Right lobe of liver (tissue), 6 donors: ENCODE results near the gene TRAPPC2B. TPM values are rescaled to one million over a fixed set of nuclear protein-coding genes. Genes with fewer than 3 reads are reported as not detected.
A peak's percentile ranks its signal among the peaks of the same experiment; 100 is the strongest.
"Not testable (repeated sequence)": the region's sequence is repeated elsewhere in the genome, so short reads cannot be mapped to it uniquely, and the experiment has no call there.

Experiments used
- ATAC-seq, 4 donors: fragments of 200-7000 bp; cut with Tn5 transposase; one replicate each; pipeline ENCODE4 v1.9.1; 2020; ENCODE audit warnings: mild to moderate bottlenecking in 4 of 4, moderate library complexity in 4 of 4
- DNase-seq, 3 donors: peaks; one replicate each; pipeline ENCODE4 v3.0.0-alpha.2; 2020
- H3K27ac ChIP-seq, 3 donors: fragments of 200-600 bp; one replicate each; pipeline ENCODE4 v1.8.0; 2022
- H3K27me3 ChIP-seq, 2 donors: fragments of 200-600 bp; one replicate each; pipeline ENCODE4 v1.8.0; 2022
- H3K36me3 ChIP-seq, 4 donors: fragments of 200-600 bp; sonication (generic) in 1 of 4; one replicate each; pipeline versions ENCODE4 v1.5.1 to v1.8.0; 2017 to 2022; ENCODE audit warnings: control low read depth in 1 of 4
- H3K4me1 ChIP-seq, 4 donors: fragments of 200-600 bp; sonication (generic) in 1 of 4; one replicate each; pipeline versions ENCODE4 v1.5.1 to v1.8.0; 2017 to 2022; ENCODE audit warnings: control low read depth in 1 of 4
- H3K4me3 ChIP-seq, 3 donors: fragments of 200-600 bp; one replicate each; pipeline ENCODE4 v1.8.0; 2022
- H3K9me3 ChIP-seq, 4 donors: fragments of 200-600 bp; sonication (generic) in 1 of 4; one replicate each; pipeline versions ENCODE4 v1.5.1 to v1.8.0; 2017 to 2022; ENCODE audit warnings: control low read depth in 1 of 4
- CTCF ChIP-seq, 4 donors: fragments of 200-600 bp in 3 of 4; fragments of 450-650 bp in 1 of 4; IDR thresholded peaks; one replicate each; pipeline versions ENCODE4 v1.5.1 to v1.8.0; 2016 to 2022; ENCODE audit warnings: antibody characterized with exemption in 4 of 4, mild to moderate bottlenecking in 2 of 4
- POLR2A ChIP-seq: fragments of 450-650 bp; IDR thresholded peaks from one replicate; pipeline ENCODE4 v1.6.1; 2017; ENCODE audit warnings: antibody characterized with exemption, mild to moderate bottlenecking
- WGBS: methylation state at CpG from one replicate; pipeline ENCODE4 v1.1.6; 2018; ENCODE audit warnings: low coverage, low lambda C conversion rate; ENCODE audit not compliant: insufficient coverage; ENCODE audit errors: missing lambda C conversion rate; 5-methylcytosine and 5-hydroxymethylcytosine counted together
- intact Hi-C, 2 donors: fragments of 100-400 bp; cut with DNase I; formaldehyde crosslinking; loops; one replicate each; pipeline versions ENCODE4 v1.11.2 to v1.14.1; 2022
- total RNA-seq, 6 experiments: library from RNA; depleted of rRNA in 2 of 6; stranded (reverse); fragments of >200 nt in 2 of 6; fragmentation: NEBNext Ultra II Directional in 3 of 6; extraction: Animal tissue kit (Norgen Biotek cat#: 25700) in 3 of 6; gene quantifications; one replicate each; pipeline versions ENCODE4 v1.1.0 to v1.2.4, GENCODE V29; 2016 to 2023
- donor health status: DM: no; HTN: yes; CAD: no.
- donor health status: DM: no; HTN: no; CAD: no.
- donor health status: DM: no; HTN: no; CAD: no.
- donor health status: DM: no; HTN: yes; CAD: no.
- donor health status: DM: no; HTN: yes; CAD: no.

TRAPPC2B gene
- total RNA-seq, 6 experiments from 2014 or later: 1.1 to 10.8 (median 3.1) TPM

- H3K27me3 ChIP-seq: no peaks in the 10 kb centered on the region
- intact Hi-C loops: no loop called here
- no peak overlapping the region for H3K27ac ChIP-seq
- peaks cover 0 to 13% (median 4%) of the 10 kb centered on the region in 4 donors for H3K9me3 ChIP-seq
- no peak for ATAC-seq
- H3K36me3 ChIP-seq: peaks cover 0 to 30% (median 18%) of the 10 kb centered on the region in 4 donors
- TF ChIP-seq CTCF (IDR thresholded peaks at IDR 0.05): no peak
- no peak for TF ChIP-seq POLR2A
- no peak overlapping the region for H3K4me3 ChIP-seq
- DNase-seq: no peak
- peaks cover 0 to 5% (median 2%) of the 10 kb centered on the region in 4 donors for H3K4me1 ChIP-seq
Measured at GRCh38 chr19:57359300-57359699, 4.1 kb upstream of the TRAPPC2B start.

DNA sequence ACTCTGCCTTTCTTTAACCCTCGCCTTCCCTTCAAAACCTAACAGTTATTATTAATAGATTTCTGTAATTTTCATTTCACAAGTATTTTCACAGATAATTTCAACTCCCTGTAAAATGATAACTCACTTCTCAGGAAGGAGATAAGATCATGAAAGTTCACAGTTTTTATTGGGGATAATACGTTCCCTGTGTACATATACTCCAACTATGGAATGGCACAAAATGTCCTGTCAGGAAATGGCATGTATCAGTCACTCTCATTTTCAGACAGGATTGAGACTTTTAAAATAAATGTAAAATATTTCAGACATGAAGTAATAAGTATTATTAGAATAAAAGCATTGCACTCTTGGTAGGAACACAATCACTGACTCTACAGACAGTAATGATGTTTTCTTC, 932 bp upstream of the TRAPPC2B start:
- H3K4me1 ChIP-seq: peaks cover 0 to 5% (median 2%) of the 10 kb centered on the region in 4 donors
- H3K36me3 ChIP-seq: peaks cover 0 to 4% (median 0%) of the 10 kb centered on the region in 4 donors
- H3K27ac ChIP-seq: peak overlapping the region; percentile 69 to 94 (median 91)
- ATAC-seq (no peak), DNase-seq (no peak)
- intact Hi-C loops: no loop called here
- 58% methylated on average over 2 of the region's 2 CpGs for WGBS
- H3K4me3 ChIP-seq: peak overlapping the region in 2 of 3 donors; percentile 78 to 86
- H3K27me3 ChIP-seq: no peaks in the 10 kb centered on the region
- H3K9me3 ChIP-seq: peaks cover 0 to 5% (median 2%) of the 10 kb centered on the region in 4 donors
- TF ChIP-seq CTCF (IDR thresholded peaks at IDR 0.05) (no peak), POLR2A (no peak)

DNA sequence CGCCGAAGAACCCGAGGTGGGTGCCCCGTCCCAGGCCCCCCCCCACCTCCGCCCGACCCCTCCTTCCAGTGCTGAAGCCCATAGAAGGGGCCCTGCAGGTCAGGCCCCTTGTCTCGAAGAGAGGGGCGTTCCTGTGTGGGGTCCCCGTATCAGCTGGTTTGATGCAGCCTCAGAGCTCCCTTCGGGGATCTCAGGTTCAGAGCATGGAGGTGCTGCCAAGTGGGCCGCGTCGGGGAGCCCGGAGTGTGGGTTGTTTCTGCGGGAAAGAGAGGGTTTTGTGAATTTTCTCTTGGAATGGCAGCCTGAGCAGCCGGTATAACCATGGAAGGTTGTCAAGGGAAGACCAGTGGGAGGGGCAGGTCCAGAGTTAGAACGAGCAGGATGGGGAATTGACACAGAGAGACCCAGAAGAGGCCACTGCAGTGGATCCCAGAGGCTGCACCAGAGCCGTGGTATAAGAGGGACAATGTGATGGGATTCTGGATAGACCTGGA, 384 bp downstream of the TRAPPC2B start:
- Histone ChIP-seq H3K4me1 (peaks cover 0 to 5% (median 2%) of the 10 kb centered on the region in 4 donors), H3K9me3 (no peaks in the 10 kb centered on the region), H3K27me3 (no peaks in the 10 kb centered on the region), H3K27ac (peak overlapping the region; percentile 91 to 94 (median 93)), H3K4me3 (peak overlapping the region; percentile 78 to 86 (median 82)), H3K36me3 (no peaks in the 10 kb centered on the region)
- TF ChIP-seq CTCF (IDR thresholded peaks at IDR 0.05) (no peak), POLR2A (no peak)
- ATAC-seq (peak in 1 of 4 donors; percentile 4), DNase-seq (no peak)
- intact Hi-C loops: no loop called here
- 0% methylated on average over 12 of the region's 18 CpGs for WGBS

DNA sequence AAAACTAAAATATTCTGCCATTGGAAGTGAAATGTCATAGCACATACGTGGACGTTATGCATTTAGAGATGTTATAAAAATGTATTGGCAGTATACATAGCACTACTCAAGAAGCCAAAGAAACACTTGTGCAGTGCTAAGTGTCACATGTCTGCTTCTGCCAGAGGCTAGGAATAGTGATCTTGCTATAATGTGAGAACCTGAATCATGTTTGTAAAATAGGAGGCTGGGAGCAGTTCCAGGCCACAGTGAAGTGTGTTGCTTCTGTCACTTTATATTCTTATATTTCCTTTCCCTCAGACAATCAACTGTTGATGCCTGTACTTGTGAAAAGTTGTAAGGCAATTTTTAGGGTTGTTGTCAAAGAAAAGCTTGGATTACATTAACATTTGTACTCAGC, 3.4 kb downstream of the TRAPPC2B start:
- no peak overlapping the region for H3K4me3 ChIP-seq
- no peak for DNase-seq
- ATAC-seq: no peak
- no peak overlapping the region for H3K27ac ChIP-seq
- intact Hi-C loops: no loop called here
- TF ChIP-seq CTCF (IDR thresholded peaks at IDR 0.05) (no peak), POLR2A (no peak)
- no peaks in the 10 kb centered on the region for H3K27me3 ChIP-seq
- H3K9me3 ChIP-seq: no peaks in the 10 kb centered on the region
- 94% methylated on average over 2 of the region's 2 CpGs for WGBS
- no peaks in the 10 kb centered on the region for H3K36me3 ChIP-seq
- peaks cover 0 to 5% (median 2%) of the 10 kb centered on the region in 4 donors for H3K4me1 ChIP-seq

DNA sequence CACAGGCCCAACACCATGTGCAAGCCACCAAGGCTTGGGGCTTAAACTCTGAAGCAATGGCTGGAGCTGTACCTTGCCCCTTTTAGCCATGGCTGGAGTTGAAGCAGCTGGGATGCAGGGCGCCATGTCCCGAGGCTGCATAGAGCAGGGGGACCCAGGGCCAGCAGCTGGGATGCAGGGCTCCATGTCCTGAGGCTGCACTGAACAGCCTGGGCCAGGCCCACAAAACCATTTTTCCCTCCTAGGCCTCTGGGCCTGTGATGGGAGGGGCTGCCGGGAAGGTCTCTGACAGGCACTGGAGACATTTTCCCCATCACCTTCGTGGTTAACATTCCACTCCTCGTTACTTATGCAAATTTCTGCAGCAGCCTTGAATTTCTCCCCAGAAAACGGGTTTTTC, 10.8 kb downstream of the TRAPPC2B start:
- no peak for ATAC-seq
- H3K4me1 ChIP-seq: no peaks in the 10 kb centered on the region
- TF ChIP-seq POLR2A (no peak), CTCF (IDR thresholded peaks at IDR 0.05) (no peak)
- H3K36me3 ChIP-seq: peaks cover 0 to 17% (median 0%) of the 10 kb centered on the region in 4 donors
- H3K27ac ChIP-seq: no peak overlapping the region
- H3K9me3 ChIP-seq: peaks cover 0 to 11% (median 5%) of the 10 kb centered on the region in 4 donors
- intact Hi-C loops: no loop called here
- WGBS: 89% methylated on average over 4 of the region's 6 CpGs
- no peaks in the 10 kb centered on the region for H3K27me3 ChIP-seq
- no peak overlapping the region for H3K4me3 ChIP-seq
- DNase-seq: no peak

DNA sequence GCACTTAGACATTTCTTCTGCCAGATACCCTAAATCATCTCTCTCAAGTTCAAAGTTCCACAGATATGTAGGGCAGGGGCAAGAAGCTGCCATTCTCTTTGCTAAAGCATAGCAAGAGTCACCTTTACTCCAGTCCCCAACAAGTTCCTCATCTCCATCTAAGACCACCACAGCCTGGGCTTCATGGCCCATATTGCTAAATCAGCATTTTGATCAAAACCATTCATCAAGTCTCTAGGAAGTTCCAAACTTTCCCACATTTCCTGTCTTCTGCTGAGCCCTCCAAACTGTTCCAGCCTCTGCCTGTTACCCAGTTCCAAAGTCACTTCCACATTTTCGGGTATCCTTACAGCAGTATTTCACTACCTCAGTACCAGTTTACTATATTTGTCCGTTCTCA, 11.3 kb downstream of the TRAPPC2B start:
- ATAC-seq, intact Hi-C loops, H3K4me3 ChIP-seq, H3K27ac ChIP-seq, H3K4me1 ChIP-seq, DNase-seq, H3K27me3 ChIP-seq: not testable (repeated sequence)
- WGBS: 94% methylated on average over 2 of the region's 2 CpGs
- peaks cover 0 to 15% (median 5%) of the 10 kb centered on the region in 4 donors for H3K9me3 ChIP-seq
- peaks cover 0 to 17% (median 0%) of the 10 kb centered on the region in 4 donors for H3K36me3 ChIP-seq
